Aorta (tissue), 5 donors: ENCODE measurements around the gene STK26. TPM values are rescaled to one million over a fixed set of nuclear protein-coding genes. Genes with fewer than 3 reads are reported as not detected.

Experiments
- ATAC-seq: fragments of 200-7000 bp; cut with Tn5 transposase; one replicate; pipeline ENCODE4 v1.9.1; 2022; ENCODE audit warnings: moderate library complexity; ENCODE audit not compliant: low FRiP score
- DNase-seq, 2 donors: peaks; one replicate each; pipeline ENCODE4 v3.0.0-alpha.2; 2020
- H3K27ac ChIP-seq, 2 donors: one replicate each; pipeline ENCODE4 v1.5.1; 2013; ENCODE audit warnings: low read length in 2 of 2, mild to moderate bottlenecking in 2 of 2, moderate library complexity in 2 of 2, control low read depth in 1 of 2, inconsistent platforms in 1 of 2, low read depth in 1 of 2
- H3K27me3 ChIP-seq, 2 donors: one replicate each; pipeline ENCODE4 v1.6.1; 2013; ENCODE audit warnings: control low read depth in 1 of 2, low read length in 1 of 2, mild to moderate bottlenecking in 1 of 2, moderate library complexity in 1 of 2; ENCODE audit not compliant: insufficient read depth in 2 of 2, control insufficient read depth in 1 of 2
- H3K36me3 ChIP-seq, 2 donors: one replicate each; pipeline ENCODE4 v1.6.1; 2013; ENCODE audit warnings: control low read depth in 1 of 2, low read length in 1 of 2, mild to moderate bottlenecking in 1 of 2; ENCODE audit not compliant: insufficient read depth in 2 of 2, control insufficient read depth in 1 of 2
- H3K4me1 ChIP-seq, 2 donors: one replicate each; pipeline ENCODE4 v1.6.1; 2013; ENCODE audit warnings: low read length in 2 of 2, control low read depth in 1 of 2, mild to moderate bottlenecking in 1 of 2, moderate library complexity in 1 of 2; ENCODE audit not compliant: insufficient read depth in 2 of 2, control insufficient read depth in 1 of 2
- H3K4me3 ChIP-seq, 2 donors: one replicate each; pipeline ENCODE4 v1.5.1; 2013; ENCODE audit warnings: low read length in 2 of 2, control low read depth in 1 of 2, mild to moderate bottlenecking in 1 of 2
- H3K9me3 ChIP-seq: one replicate; pipeline ENCODE4 v1.6.1; 2013; ENCODE audit warnings: mild to moderate bottlenecking, low read length; ENCODE audit not compliant: control insufficient read depth
- WGBS, 2 donors: extraction: QIAGEN DNeasy Blood & Tissue Kit; methylation state at CpG; one replicate each; pipeline ENCODE4 v1.1.7; 2013; 5-methylcytosine and 5-hydroxymethylcytosine counted together
- intact Hi-C, 2 donors: fragments of 100-400 bp; cut with DNase I; formaldehyde crosslinking; loops; one replicate each; pipeline versions ENCODE4 v1.14.2 to v1.15.0; 2022
- polyA plus RNA-seq, 2 donors: library from polyadenylated mRNA; stranded (reverse); fragments of 200-250 nt; gene quantifications; one replicate each; pipeline ENCODE4 v1.2.3, GENCODE V29; 2013
- total RNA-seq, 2 donors: library from RNA; stranded (reverse); fragmentation: NEBNext Ultra II Directional; extraction: Animal tissue kit (Norgen Biotek cat#: 25700); gene quantifications; one replicate each; pipeline ENCODE4 v1.2.1, GENCODE V29; 2021
- donor health status: healthy with polysubstance abuse.
- donor health status: Bipolar disorder and iron deficiency.
- donor health status: DM: no; HTN: no; CAD: no.
- donor health status: DM: no; HTN: no; CAD: no.
- donor health status: DM: yes; HTN: yes; CAD: no.

STK26 gene
- total and polyA plus RNA-seq, 4 donors, result 1.0 to 10.5 (median 5.9) TPM

DNA sequence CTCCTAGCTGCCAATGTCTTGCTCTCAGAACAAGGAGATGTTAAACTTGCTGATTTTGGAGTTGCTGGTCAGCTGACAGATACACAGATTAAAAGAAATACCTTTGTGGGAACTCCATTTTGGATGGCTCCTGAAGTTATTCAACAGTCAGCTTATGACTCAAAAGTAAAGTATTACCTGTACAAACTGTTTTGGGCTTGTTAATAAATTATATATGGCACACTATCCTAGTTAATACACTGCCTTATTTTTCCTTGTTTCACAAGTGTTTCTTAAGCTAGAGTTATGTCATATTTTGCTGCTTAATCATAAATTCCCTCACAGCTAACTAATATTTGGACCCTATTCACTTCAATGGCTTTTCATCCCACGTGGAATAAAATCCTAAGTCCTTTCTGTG lies 45.3 kb downstream of the STK26 start:
- Histone ChIP-seq H3K4me1 (no peaks in the 10 kb centered on the region), H3K4me3 (no peak overlapping the region), H3K27me3 (no peaks in the 10 kb centered on the region), H3K36me3 (no peaks in the 10 kb centered on the region), H3K9me3 (no peaks in the 10 kb centered on the region), H3K27ac (no peak overlapping the region)
- DNase-seq, result no peak
- 37 to 72% methylated on average over 1 of the region's 1 CpG for WGBS, 2 donors
- ATAC-seq, result no peak
- intact Hi-C loops, result no loop called here

DNA sequence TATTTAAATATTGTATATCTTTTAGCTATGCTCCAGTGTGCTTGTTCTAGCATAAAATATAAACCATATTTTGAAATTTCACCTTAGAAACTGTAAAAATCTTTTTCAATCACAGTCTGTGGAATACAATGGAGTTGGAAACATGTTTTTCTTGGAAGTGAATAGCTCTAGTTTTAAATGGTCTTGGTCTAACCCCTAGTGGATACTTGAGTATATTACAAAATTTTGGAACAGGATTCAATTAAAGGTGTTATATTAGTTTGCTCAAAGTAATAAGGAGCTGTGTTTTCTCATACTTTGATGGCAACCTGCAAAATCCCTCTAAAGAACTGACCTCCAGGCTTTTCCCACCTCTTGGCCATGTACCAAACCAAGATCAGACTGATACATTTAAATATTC lies 48.2 kb downstream of the STK26 start:
- Histone ChIP-seq H3K27me3 (no peaks in the 10 kb centered on the region), H3K27ac (no peak overlapping the region), H3K4me1 (no peaks in the 10 kb centered on the region), H3K36me3 (no peaks in the 10 kb centered on the region), H3K4me3 (no peak overlapping the region), H3K9me3 (no peaks in the 10 kb centered on the region)
- intact Hi-C loops, result loop anchor here in 1 of 2 donors (10.0 kb wide), 1 partner anchor 226 kb away; no protein-coding TSS in a partner anchor
- ATAC-seq, result no peak
- DNase-seq, result no peak

DNA sequence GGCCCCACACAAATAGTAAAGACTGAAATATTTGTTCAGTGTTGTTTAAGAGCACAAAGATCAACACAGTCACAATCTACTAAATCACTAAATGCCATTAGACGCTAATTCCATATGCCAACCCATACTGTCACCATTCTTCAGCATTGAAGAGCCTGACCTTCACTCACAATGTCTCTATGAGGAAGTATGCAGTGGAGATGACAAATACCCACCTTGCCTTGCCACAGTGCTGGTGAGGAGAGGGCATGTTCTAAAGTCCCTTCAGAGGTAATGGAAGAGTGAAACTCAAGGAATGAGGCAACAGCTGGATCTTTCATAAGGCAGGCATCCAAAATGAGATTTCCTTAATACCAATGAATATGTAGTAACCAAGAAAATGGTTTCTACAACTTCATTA lies 54.3 kb downstream of the STK26 start:
- 75 to 92% methylated on average over 1 of the region's 1 CpG for WGBS, 2 donors
- intact Hi-C loops, result loop anchor here in 1 of 2 donors (10.0 kb wide), 1 partner anchor 233 kb away; no protein-coding TSS in a partner anchor
- no peak for ATAC-seq

DNA sequence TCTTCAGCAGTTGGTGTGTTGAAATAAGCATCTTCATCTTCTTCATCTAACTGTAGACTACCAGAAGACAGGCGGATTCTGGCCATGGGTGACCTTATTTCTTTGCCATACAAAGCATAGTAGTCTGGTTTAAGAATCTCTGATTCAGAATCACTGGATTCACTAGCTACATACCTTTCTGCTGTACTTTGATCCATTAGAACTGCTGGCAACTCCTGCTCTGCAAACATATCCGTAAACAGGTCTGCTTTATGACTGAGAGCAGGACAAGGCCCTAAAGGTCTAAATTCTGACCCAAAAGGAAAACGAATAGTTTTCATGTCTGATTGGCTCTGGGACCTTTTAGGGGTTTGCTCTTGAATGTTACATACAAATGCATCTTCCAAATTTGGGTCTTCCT lies 54.8 kb downstream of the STK26 start:
- no peak overlapping the region for H3K4me3 ChIP-seq
- H3K9me3 ChIP-seq, result no peaks in the 10 kb centered on the region
- H3K4me1 ChIP-seq, result no peaks in the 10 kb centered on the region
- intact Hi-C loops, result loop anchor here in 1 of 2 donors (10.0 kb wide), 1 partner anchor 233 kb away; no protein-coding TSS in a partner anchor
- H3K36me3 ChIP-seq, result no peaks in the 10 kb centered on the region
- DNase-seq, result no peak
- no peak for ATAC-seq
- H3K27ac ChIP-seq, result no peak overlapping the region
- 63 to 93% methylated on average over 3 of the region's 3 CpGs for WGBS, 2 donors
- no peaks in the 10 kb centered on the region for H3K27me3 ChIP-seq

More for the DNA sequence above, 54.3 kb downstream of the STK26 start:
- Histone ChIP-seq H3K4me3 (no peak overlapping the region), H3K27me3 (no peaks in the 10 kb centered on the region), H3K9me3 (no peaks in the 10 kb centered on the region), H3K4me1 (no peaks in the 10 kb centered on the region), H3K36me3 (no peaks in the 10 kb centered on the region), H3K27ac (no peak overlapping the region)
- DNase-seq, result no peak

DNA sequence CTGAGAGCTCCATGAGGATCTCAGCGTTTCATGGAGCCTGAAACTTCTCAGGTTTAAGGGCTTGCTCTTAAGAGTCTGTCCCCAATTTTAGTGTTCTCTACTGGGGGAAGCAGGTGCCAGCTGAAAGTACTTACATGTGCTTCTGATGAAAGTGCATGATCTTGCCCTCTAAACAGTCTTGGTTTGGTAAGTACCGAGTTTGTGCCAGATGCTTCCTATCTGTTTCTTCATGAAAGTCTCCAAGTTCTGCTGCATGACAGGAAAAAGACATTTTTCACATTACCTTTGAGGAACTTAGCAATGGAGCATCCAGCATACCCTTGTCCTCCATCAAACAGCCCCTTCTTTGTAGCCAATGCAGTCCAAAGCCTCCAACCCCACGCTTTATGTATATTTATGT lies 62.7 kb downstream of the STK26 start:
- H3K27ac ChIP-seq, result no peak overlapping the region
- no peaks in the 10 kb centered on the region for H3K36me3 ChIP-seq
- intact Hi-C loops, result loop anchor here in 1 of 2 donors (10.0 kb wide), 1 partner anchor 539 kb away; no protein-coding TSS in a partner anchor
- WGBS, 2 donors, result 26 to 50% methylated on average over 3 of the region's 3 CpGs
- no peak for DNase-seq
- no peaks in the 10 kb centered on the region for H3K27me3 ChIP-seq
- H3K4me3 ChIP-seq, result no peak overlapping the region
- no peaks in the 10 kb centered on the region for H3K4me1 ChIP-seq
- H3K9me3 ChIP-seq, result no peaks in the 10 kb centered on the region
- ATAC-seq, result no peak

DNA sequence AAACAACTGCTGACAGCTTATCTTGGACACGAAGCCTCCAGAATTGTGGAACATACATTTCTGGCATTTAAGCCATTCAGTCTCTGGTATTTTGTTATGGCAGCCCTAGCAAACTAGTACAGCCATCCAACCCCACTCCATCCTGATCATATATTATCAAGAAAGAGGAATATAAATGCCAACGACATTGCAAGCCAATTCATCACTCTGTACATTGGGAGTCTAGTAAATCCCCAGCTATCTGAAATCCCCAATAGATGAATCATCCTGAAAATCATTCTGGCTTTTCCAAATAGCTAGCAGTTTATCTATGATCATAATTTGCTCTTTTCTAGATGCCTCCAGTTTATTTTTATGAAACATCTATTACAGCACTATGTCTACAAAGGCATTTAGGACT lies 63.6 kb downstream of the STK26 start:
- no peak for DNase-seq
- 33 to 37% methylated on average over 2 of the region's 2 CpGs for WGBS, 2 donors
- H3K4me1 ChIP-seq, result no peaks in the 10 kb centered on the region
- H3K27me3 ChIP-seq, result no peaks in the 10 kb centered on the region
- H3K9me3 ChIP-seq, result no peaks in the 10 kb centered on the region
- no peaks in the 10 kb centered on the region for H3K36me3 ChIP-seq
- no peak for ATAC-seq
- H3K4me3 ChIP-seq, result no peak overlapping the region
- intact Hi-C loops, result loop anchor here in 1 of 2 donors (10.0 kb wide), 1 partner anchor 538 kb away; no protein-coding TSS in a partner anchor
- no peak overlapping the region for H3K27ac ChIP-seq

DNA sequence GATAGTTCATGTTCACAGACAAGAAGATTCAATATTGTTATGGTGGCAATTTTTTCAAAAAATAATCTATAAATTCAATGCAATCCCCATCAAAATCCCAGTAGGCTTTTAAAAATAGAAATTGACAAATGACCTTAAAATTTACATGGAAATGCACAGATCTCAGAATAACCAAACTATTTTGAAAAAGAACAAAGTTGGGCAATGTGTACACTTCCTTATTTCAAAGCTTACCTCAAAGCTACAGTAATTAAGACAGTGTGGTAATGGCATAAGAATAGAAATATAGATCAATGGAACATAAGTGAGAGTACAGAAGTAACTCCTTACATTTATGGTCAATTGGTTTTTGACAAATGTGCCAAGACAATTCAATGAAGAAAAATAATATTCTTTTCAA lies 65.8 kb downstream of the STK26 start:
- intact Hi-C loops, result loop anchor here in 1 of 2 donors (10.0 kb wide), 1 partner anchor 536 kb away; no protein-coding TSS in a partner anchor

DNA sequence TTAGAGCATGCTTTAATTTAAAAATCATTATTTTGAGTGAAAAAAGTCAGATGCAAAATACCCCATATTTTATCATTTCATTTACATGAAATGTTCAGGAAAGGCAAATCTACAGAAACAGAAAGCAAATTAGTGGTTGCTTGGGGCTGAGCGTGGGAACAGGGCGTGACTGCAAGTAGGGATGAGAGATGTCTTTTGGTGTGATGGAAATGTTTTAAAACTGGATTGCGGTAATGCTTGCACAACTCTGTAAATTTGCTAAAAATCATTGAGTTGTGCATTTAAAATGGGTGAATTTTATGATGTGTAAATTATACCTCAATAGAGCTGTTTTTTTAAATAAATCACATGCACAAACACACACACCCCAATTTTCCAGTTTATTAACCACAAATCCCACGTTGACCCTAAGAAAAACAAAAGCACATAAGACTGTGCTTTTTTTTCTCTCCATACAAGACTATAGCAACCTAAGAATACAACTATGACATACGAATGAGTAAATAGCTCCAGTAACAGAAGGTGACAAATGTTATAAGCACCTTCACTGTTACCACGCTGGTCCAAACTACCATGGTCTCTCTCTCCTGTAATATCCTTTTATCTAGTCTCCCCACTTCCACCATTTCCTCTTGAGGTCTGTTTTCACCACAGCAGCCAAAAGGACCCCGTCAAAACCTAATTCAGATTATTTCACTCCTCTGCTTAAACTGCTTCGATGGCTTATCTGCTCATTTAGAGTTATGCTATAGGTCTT lies 67.5 kb downstream of the STK26 start:
- no peak for DNase-seq
- 72 to 83% methylated on average over 8 of the region's 8 CpGs for WGBS, 2 donors

More for the DNA sequence above, 65.8 kb downstream of the STK26 start:
- DNase-seq (no peak), ATAC-seq (no peak)
- Histone ChIP-seq H3K36me3 (no peaks in the 10 kb centered on the region), H3K4me3 (no peak overlapping the region), H3K27me3 (no peaks in the 10 kb centered on the region), H3K4me1 (no peaks in the 10 kb centered on the region), H3K27ac (no peak overlapping the region), H3K9me3 (no peaks in the 10 kb centered on the region)

More for the DNA sequence above, 67.5 kb downstream of the STK26 start:
- no peaks in the 10 kb centered on the region for H3K27me3 ChIP-seq
- ATAC-seq, result no peak
- no peaks in the 10 kb centered on the region for H3K4me1 ChIP-seq
- intact Hi-C loops, result loop anchor here in 1 of 2 donors (5.0 kb wide), 1 partner anchor 132 kb away; no protein-coding TSS in a partner anchor
- no peaks in the 10 kb centered on the region for H3K36me3 ChIP-seq
- no peak overlapping the region for H3K27ac ChIP-seq
- no peaks in the 10 kb centered on the region for H3K9me3 ChIP-seq
- H3K4me3 ChIP-seq, result no peak overlapping the region
